WTC11 (cell line): Measurements from ENCODE around the gene TOP2A. TPM values are rescaled to one million over a fixed set of nuclear protein-coding genes. Genes with fewer than 3 reads are reported as not detected.

Source experiments
- ATAC-seq: fragments of 200-7000 bp; cut with Tn5 transposase; 2 replicates; pipeline ENCODE4 v1.10.0; 2021; ENCODE audit warnings: mild to moderate bottlenecking, moderate library complexity
- CTCF ChIA-PET: fragments of 300-600 bp; sonication (Branson Sonifier 250); formaldehyde crosslinking; loops from one replicate; lab custom pipeline; 2021; ENCODE audit warnings: antibody characterized with exemption; lab: Charles Lee
- POLR2A ChIA-PET: fragments of 350-600 bp; sonication (Branson Sonifier 250); formaldehyde crosslinking; loops from one replicate; lab custom pipeline; 2021; ENCODE audit warnings: antibody characterized with exemption; lab: Charles Lee
- DNase-seq: peaks from one replicate; pipeline ENCODE4 v3.0.0; 2021; ENCODE audit warnings: low spot score
- H3K27ac Mint-ChIP-seq: 2 replicates; pipeline ENCODE4 v1.8.0; 2021; ENCODE audit warnings: mixed read lengths
- H3K27me3 Mint-ChIP-seq: 2 replicates; pipeline ENCODE4 v1.8.0; 2021; ENCODE audit warnings: low read depth, mild to moderate bottlenecking, moderate library complexity, mixed read lengths
- H3K36me3 Mint-ChIP-seq: 2 replicates; pipeline ENCODE4 v1.8.0; 2021; ENCODE audit warnings: mixed read lengths
- H3K4me1 Mint-ChIP-seq: 2 replicates; pipeline ENCODE4 v1.8.0; 2022; ENCODE audit warnings: mixed read lengths
- H3K4me3 Mint-ChIP-seq: 2 replicates; pipeline ENCODE4 v1.8.0; 2021; ENCODE audit warnings: mild to moderate bottlenecking, moderate library complexity, mixed read lengths
- H3K9me3 Mint-ChIP-seq: 2 replicates; pipeline ENCODE4 v1.8.0; 2021; ENCODE audit warnings: mixed read lengths
- CREM ChIP-seq: sonication (generic); formaldehyde crosslinking; IDR thresholded peaks from 2 replicates; pipeline ENCODE4 v1.8.1; 2022; ENCODE audit warnings: mild to moderate bottlenecking, missing genetic modification reagents, moderate library complexity
- NFYB ChIP-seq: sonication (generic); formaldehyde crosslinking; conservative IDR thresholded peaks from 2 replicates; pipeline ENCODE4 v1.8.0; 2022; ENCODE audit warnings: low read depth, missing genetic modification reagents
- NR3C1 ChIP-seq: sonication (generic); formaldehyde crosslinking; conservative IDR thresholded peaks from 2 replicates; pipeline ENCODE4 v1.8.1; 2023; ENCODE audit warnings: low read depth, mild to moderate bottlenecking, missing genetic modification reagents
- RORB ChIP-seq: fragments of 250-450 bp; sonication (Bioruptor Pico); IDR thresholded peaks from 2 replicates; pipeline ENCODE4 v1.9.0; 2021; ENCODE audit warnings: mild to moderate bottlenecking
- TEAD1 ChIP-seq: sonication (generic); formaldehyde crosslinking; IDR thresholded peaks from 2 replicates; pipeline ENCODE4 v1.8.0; 2022; ENCODE audit warnings: mild to moderate bottlenecking, missing genetic modification reagents
- TEAD4 ChIP-seq: sonication (generic); formaldehyde crosslinking; IDR thresholded peaks from 2 replicates; pipeline ENCODE4 v1.8.0; 2022; ENCODE audit warnings: mild to moderate bottlenecking, missing genetic modification reagents
- ZBTB21 ChIP-seq: sonication (generic); formaldehyde crosslinking; IDR thresholded peaks from 2 replicates; pipeline ENCODE4 v1.8.1; 2023; ENCODE audit warnings: mild to moderate bottlenecking, missing genetic modification reagents, borderline replicate concordance
- ZNF121 ChIP-seq: sonication (generic); formaldehyde crosslinking; IDR thresholded peaks from 2 replicates; pipeline ENCODE4 v1.8.0; 2023; ENCODE audit warnings: missing genetic modification reagents
- ZNF138 ChIP-seq: sonication (generic); formaldehyde crosslinking; conservative IDR thresholded peaks from 2 replicates; pipeline ENCODE4 v1.8.1; 2022; ENCODE audit warnings: mild to moderate bottlenecking, moderate library complexity, missing genetic modification reagents
- ZNF423 ChIP-seq: fragments of 250-450 bp; sonication (Bioruptor Pico); IDR thresholded peaks from 2 replicates; pipeline ENCODE4 v2.1.2; 2022; ENCODE audit warnings: mild to moderate bottlenecking, moderate library complexity
- total RNA-seq: library from RNA; stranded (reverse); gene quantifications from 3 replicates; pipeline ENCODE4 v1.2.3, GENCODE V29; 2021
- TF ChIP-seq, protein P1 (sequence below): fragments of 250-450 bp; sonication (Bioruptor Pico); IDR thresholded peaks from 2 replicates; pipeline ENCODE4 v1.9.0; 2021; ENCODE audit warnings: mild to moderate bottlenecking, borderline replicate concordance
- TF ChIP-seq, protein P2 (sequence below): sonication (generic); formaldehyde crosslinking; IDR thresholded peaks from 2 replicates; pipeline ENCODE4 v1.8.1; 2023; ENCODE audit warnings: mild to moderate bottlenecking, missing genetic modification reagents
- TF ChIP-seq, protein P3 (sequence below): sonication (generic); formaldehyde crosslinking; IDR thresholded peaks from 2 replicates; pipeline ENCODE4 v1.8.0; 2023; ENCODE audit warnings: mild to moderate bottlenecking, missing genetic modification reagents
- TF ChIP-seq, protein P4 (sequence below): fragments of 250-450 bp; sonication (Bioruptor Pico); IDR thresholded peaks from 2 replicates; pipeline ENCODE4 v1.9.0; 2021; ENCODE audit warnings: mild to moderate bottlenecking

Gene TOP2A
- total RNA-seq, 1 experiment from 2014 or later, result 307 TPM

DNA sequence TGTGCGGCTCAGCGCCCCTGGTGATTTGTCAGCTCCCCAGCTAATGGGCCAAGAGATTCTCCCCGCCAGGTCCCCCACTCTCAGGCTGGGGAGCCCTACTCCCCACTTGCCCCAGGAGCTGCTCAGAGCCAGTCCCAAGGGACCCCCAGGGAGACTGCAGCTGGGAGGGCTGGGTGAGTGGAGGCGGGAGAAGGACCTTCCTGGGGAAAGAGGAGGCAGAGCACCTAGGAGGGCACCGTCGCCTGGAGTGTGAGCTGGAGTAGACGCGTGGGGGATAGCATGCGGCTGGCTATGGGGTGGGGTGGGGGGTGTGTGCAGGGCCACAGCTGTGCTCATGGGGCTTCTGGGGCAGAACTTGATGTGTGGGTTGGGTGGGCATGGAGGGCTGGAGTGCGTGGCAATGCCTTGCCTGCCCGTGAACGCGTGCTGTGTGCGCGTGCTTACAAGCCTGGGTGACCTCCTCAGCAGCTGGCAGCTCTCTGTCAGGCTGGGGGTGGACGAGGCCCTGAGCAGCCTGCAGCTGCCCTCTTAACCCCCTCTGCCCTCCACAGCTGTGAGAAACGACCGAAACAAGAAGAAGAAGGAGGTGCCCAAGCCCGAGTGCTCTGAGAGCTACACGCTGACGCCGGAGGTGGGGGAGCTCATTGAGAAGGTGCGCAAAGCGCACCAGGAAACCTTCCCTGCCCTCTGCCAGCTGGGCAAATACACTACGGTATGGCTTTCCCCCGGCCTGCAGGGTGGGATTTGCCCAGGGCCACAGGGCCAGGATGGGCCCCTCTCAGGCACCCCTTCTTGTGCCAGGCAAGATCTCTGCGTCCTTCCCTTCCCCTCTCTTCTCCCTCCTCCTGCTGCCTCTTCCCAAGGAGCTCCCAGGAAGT lies 66.1 kb downstream of the TOP2A start (continued):
- TF ChIP-seq, protein P1, sequence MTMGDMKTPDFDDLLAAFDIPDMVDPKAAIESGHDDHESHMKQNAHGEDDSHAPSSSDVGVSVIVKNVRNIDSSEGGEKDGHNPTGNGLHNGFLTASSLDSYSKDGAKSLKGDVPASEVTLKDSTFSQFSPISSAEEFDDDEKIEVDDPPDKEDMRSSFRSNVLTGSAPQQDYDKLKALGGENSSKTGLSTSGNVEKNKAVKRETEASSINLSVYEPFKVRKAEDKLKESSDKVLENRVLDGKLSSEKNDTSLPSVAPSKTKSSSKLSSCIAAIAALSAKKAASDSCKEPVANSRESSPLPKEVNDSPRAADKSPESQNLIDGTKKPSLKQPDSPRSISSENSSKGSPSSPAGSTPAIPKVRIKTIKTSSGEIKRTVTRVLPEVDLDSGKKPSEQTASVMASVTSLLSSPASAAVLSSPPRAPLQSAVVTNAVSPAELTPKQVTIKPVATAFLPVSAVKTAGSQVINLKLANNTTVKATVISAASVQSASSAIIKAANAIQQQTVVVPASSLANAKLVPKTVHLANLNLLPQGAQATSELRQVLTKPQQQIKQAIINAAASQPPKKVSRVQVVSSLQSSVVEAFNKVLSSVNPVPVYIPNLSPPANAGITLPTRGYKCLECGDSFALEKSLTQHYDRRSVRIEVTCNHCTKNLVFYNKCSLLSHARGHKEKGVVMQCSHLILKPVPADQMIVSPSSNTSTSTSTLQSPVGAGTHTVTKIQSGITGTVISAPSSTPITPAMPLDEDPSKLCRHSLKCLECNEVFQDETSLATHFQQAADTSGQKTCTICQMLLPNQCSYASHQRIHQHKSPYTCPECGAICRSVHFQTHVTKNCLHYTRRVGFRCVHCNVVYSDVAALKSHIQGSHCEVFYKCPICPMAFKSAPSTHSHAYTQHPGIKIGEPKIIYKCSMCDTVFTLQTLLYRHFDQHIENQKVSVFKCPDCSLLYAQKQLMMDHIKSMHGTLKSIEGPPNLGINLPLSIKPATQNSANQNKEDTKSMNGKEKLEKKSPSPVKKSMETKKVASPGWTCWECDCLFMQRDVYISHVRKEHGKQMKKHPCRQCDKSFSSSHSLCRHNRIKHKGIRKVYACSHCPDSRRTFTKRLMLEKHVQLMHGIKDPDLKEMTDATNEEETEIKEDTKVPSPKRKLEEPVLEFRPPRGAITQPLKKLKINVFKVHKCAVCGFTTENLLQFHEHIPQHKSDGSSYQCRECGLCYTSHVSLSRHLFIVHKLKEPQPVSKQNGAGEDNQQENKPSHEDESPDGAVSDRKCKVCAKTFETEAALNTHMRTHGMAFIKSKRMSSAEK (CRISPR knock-in tag), result no peak
- TF ChIP-seq CREM (CRISPR knock-in tag) (no peak), ZBTB21 (CRISPR knock-in tag) (no peak)
- TF ChIP-seq, all 79 proteins: peak for 0

DNA sequence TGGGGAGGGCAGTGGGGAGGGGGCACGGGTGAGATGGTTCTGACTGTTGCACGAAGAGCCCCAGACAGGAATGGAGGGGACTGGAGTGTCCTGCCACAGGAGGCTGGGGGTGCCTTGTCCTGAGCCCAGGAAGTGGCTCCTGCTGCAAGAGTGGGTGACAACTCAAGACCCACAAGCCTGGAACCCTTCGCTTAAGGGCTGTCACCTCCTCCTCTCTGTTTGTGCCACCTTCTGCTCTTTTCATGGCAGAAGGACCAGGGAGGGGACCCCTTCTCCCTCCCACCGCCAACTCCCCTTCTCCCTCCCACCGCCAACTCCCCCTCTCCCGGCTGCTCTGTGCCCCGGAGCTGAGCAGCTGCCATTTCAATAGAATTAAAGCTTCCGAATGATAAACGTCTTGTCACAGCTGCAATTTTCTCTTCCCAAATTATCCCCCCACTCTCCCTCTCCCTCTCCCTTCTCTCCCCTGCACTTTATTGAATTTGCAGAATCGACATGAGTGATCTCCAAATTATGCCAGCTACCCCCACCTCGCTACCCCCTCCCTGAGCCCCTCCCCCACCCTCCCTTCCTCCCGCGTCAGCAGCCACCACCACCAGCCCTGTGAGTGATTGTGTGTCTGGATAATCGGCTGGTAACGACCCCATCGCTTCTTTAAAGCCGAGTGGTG lies 66.9 kb downstream of the TOP2A start:
- Mint-ChIP-seq H3K27ac (no peak overlapping the region), H3K27me3 (peaks cover 27% of the 10 kb centered on the region), H3K9me3 (no peaks in the 10 kb centered on the region)
- TF ChIP-seq NR3C1, result no peak
- no peak for TF ChIP-seq TEAD1 (CRISPR knock-in tag)
- no peak for TF ChIP-seq TEAD4
- TF ChIP-seq, protein P2, sequence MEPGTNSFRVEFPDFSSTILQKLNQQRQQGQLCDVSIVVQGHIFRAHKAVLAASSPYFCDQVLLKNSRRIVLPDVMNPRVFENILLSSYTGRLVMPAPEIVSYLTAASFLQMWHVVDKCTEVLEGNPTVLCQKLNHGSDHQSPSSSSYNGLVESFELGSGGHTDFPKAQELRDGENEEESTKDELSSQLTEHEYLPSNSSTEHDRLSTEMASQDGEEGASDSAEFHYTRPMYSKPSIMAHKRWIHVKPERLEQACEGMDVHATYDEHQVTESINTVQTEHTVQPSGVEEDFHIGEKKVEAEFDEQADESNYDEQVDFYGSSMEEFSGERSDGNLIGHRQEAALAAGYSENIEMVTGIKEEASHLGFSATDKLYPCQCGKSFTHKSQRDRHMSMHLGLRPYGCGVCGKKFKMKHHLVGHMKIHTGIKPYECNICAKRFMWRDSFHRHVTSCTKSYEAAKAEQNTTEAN (CRISPR knock-in tag), result no peak
- no peak for TF ChIP-seq ZNF121 (CRISPR knock-in tag)
- no peak for TF ChIP-seq RORB (CRISPR knock-in tag)
- TF ChIP-seq NFYB, result no peak
- TF ChIP-seq ZNF423 (CRISPR knock-in tag), result no peak
- TF ChIP-seq, protein P3, sequence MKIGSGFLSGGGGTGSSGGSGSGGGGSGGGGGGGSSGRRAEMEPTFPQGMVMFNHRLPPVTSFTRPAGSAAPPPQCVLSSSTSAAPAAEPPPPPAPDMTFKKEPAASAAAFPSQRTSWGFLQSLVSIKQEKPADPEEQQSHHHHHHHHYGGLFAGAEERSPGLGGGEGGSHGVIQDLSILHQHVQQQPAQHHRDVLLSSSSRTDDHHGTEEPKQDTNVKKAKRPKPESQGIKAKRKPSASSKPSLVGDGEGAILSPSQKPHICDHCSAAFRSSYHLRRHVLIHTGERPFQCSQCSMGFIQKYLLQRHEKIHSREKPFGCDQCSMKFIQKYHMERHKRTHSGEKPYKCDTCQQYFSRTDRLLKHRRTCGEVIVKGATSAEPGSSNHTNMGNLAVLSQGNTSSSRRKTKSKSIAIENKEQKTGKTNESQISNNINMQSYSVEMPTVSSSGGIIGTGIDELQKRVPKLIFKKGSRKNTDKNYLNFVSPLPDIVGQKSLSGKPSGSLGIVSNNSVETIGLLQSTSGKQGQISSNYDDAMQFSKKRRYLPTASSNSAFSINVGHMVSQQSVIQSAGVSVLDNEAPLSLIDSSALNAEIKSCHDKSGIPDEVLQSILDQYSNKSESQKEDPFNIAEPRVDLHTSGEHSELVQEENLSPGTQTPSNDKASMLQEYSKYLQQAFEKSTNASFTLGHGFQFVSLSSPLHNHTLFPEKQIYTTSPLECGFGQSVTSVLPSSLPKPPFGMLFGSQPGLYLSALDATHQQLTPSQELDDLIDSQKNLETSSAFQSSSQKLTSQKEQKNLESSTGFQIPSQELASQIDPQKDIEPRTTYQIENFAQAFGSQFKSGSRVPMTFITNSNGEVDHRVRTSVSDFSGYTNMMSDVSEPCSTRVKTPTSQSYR (CRISPR knock-in tag), result no peak
- TF ChIP-seq, protein P4, sequence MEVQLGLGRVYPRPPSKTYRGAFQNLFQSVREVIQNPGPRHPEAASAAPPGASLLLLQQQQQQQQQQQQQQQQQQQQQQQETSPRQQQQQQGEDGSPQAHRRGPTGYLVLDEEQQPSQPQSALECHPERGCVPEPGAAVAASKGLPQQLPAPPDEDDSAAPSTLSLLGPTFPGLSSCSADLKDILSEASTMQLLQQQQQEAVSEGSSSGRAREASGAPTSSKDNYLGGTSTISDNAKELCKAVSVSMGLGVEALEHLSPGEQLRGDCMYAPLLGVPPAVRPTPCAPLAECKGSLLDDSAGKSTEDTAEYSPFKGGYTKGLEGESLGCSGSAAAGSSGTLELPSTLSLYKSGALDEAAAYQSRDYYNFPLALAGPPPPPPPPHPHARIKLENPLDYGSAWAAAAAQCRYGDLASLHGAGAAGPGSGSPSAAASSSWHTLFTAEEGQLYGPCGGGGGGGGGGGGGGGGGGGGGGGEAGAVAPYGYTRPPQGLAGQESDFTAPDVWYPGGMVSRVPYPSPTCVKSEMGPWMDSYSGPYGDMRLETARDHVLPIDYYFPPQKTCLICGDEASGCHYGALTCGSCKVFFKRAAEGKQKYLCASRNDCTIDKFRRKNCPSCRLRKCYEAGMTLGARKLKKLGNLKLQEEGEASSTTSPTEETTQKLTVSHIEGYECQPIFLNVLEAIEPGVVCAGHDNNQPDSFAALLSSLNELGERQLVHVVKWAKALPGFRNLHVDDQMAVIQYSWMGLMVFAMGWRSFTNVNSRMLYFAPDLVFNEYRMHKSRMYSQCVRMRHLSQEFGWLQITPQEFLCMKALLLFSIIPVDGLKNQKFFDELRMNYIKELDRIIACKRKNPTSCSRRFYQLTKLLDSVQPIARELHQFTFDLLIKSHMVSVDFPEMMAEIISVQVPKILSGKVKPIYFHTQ, result no peak
- no peak for TF ChIP-seq ZNF138
- TF ChIP-seq, all 79 proteins: peak for 0
- POLR2A ChIA-PET, result interaction anchor here (0.6 to 1.1 kb wide), 2 partner anchors 28 to 48 kb away, joined by 3 read pairs; no protein-coding TSS in a partner anchor
- DNase-seq (no peak), ATAC-seq (no peak)
- CTCF ChIA-PET, result interaction anchor here (1.0 to 6.2 kb wide), 10 partner anchors 11 to 269 kb away, joined by 3 to 259 read pairs (median 6); partner anchors contain the start of genes GJD3, RARA and WIPF2
- Mint-ChIP-seq H3K4me1 (peaks cover 83% of the 10 kb centered on the region), H3K36me3 (peaks cover 18% of the 10 kb centered on the region), H3K4me3 (no peak overlapping the region)
